Esophagus squamous epithelium (tissue), 4 donors: ENCODE measurements around the gene XPNPEP2.

Experiments
- POLR2A ChIP-seq, 4 donors: fragments of 450-650 bp; IDR thresholded peaks; one replicate each; pipeline ENCODE4 v1.6.1; 2017; ENCODE audit warnings: antibody characterized with exemption in 4 of 4, mild to moderate bottlenecking in 4 of 4, moderate library complexity in 3 of 4
- TF ChIP-seq, protein P1 (sequence below), 6 experiments: fragments of 450-650 bp in 4 of 6; fragments of 200-600 bp in 2 of 6; sonication (generic) in 2 of 6; IDR thresholded peaks; one replicate each; pipeline ENCODE4 v1.5.1; 2016 to 2019; ENCODE audit warnings: antibody characterized with exemption in 6 of 6, mild to moderate bottlenecking in 4 of 6, moderate library complexity in 4 of 6

DNA sequence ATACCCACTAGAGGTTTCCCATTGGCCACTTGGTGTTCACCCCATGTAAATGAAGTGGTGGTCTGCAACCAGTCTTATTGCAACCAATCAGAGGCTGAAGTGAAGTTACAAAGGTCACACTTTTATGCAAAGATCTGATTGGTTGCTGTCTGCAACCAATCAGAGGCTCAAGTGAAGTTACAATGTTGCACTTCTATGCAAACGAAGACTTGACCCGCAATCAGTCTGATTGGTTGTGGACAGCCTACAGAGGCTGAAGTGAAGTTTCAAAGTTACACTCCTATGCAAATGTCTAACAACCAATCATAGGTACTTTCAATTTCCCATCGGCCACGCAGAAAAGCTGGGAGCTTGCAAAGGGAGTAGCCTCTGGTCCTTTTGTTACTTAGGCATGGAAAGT is 22.3 kb upstream of the XPNPEP2 start:
- TF ChIP-seq POLR2A (IDR thresholded peaks at IDR 0.05): no peak
- TF ChIP-seq, protein P1, sequence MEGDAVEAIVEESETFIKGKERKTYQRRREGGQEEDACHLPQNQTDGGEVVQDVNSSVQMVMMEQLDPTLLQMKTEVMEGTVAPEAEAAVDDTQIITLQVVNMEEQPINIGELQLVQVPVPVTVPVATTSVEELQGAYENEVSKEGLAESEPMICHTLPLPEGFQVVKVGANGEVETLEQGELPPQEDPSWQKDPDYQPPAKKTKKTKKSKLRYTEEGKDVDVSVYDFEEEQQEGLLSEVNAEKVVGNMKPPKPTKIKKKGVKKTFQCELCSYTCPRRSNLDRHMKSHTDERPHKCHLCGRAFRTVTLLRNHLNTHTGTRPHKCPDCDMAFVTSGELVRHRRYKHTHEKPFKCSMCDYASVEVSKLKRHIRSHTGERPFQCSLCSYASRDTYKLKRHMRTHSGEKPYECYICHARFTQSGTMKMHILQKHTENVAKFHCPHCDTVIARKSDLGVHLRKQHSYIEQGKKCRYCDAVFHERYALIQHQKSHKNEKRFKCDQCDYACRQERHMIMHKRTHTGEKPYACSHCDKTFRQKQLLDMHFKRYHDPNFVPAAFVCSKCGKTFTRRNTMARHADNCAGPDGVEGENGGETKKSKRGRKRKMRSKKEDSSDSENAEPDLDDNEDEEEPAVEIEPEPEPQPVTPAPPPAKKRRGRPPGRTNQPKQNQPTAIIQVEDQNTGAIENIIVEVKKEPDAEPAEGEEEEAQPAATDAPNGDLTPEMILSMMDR (IDR thresholded peaks at IDR 0.05): no peak
